SU-DHL-6 (cell line): ENCODE results near the gene FBXO28.

Experiments used
- EZH2phosphoT487 ChIP-seq: fragments of 200-600 bp; sonication (generic), shearing (Covaris generic); conservative IDR thresholded peaks from 2 replicates; pipeline ENCODE4 v1.6.1; 2018; ENCODE audit warnings: mild to moderate bottlenecking, antibody characterized with exemption, low read length, moderate library complexity, mixed read lengths
- TF ChIP-seq, protein P1 (sequence below): fragments of 200-600 bp; sonication (generic); IDR thresholded peaks from one replicate; pipeline ENCODE4 v1.5.1; 2017; ENCODE audit warnings: antibody characterized with exemption, mild to moderate bottlenecking, low read length, moderate library complexity; ENCODE audit not compliant: insufficient read depth, poor library complexity, severe bottlenecking

DNA sequence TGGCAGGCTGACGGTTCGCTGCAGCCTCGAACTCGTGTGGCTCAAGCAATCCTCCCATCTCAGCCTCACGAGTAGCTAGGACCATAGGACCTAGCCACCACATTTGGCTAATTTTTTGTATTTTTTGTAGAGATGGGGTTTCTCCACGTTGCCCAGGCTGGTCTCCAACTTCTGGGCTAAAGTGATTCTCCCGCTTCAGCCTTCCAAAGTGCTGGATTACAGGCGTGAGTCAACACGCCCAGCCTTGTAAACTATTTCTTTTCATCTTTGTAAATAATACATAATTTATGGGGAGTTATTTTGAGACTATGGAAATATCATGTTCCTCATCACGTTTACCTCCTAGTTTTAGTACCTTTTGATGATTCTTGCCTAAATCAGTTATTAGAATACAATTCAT lies 906 bp upstream of the FBXO28 start:
- TF ChIP-seq, protein P1, sequence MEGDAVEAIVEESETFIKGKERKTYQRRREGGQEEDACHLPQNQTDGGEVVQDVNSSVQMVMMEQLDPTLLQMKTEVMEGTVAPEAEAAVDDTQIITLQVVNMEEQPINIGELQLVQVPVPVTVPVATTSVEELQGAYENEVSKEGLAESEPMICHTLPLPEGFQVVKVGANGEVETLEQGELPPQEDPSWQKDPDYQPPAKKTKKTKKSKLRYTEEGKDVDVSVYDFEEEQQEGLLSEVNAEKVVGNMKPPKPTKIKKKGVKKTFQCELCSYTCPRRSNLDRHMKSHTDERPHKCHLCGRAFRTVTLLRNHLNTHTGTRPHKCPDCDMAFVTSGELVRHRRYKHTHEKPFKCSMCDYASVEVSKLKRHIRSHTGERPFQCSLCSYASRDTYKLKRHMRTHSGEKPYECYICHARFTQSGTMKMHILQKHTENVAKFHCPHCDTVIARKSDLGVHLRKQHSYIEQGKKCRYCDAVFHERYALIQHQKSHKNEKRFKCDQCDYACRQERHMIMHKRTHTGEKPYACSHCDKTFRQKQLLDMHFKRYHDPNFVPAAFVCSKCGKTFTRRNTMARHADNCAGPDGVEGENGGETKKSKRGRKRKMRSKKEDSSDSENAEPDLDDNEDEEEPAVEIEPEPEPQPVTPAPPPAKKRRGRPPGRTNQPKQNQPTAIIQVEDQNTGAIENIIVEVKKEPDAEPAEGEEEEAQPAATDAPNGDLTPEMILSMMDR: no peak
- TF ChIP-seq EZH2phosphoT487: no peak
